A204.1 (cell line): ENCODE data around the gene FBLN5.

Experiments used
- FAIRE-seq: peaks from 2 replicates; lab custom pipeline; 2012; peaks lifted over from hg19 to GRCh38; lab: Jason Lieb, UNC

Gene FBLN5, protein sequence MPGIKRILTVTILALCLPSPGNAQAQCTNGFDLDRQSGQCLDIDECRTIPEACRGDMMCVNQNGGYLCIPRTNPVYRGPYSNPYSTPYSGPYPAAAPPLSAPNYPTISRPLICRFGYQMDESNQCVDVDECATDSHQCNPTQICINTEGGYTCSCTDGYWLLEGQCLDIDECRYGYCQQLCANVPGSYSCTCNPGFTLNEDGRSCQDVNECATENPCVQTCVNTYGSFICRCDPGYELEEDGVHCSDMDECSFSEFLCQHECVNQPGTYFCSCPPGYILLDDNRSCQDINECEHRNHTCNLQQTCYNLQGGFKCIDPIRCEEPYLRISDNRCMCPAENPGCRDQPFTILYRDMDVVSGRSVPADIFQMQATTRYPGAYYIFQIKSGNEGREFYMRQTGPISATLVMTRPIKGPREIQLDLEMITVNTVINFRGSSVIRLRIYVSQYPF

DNA sequence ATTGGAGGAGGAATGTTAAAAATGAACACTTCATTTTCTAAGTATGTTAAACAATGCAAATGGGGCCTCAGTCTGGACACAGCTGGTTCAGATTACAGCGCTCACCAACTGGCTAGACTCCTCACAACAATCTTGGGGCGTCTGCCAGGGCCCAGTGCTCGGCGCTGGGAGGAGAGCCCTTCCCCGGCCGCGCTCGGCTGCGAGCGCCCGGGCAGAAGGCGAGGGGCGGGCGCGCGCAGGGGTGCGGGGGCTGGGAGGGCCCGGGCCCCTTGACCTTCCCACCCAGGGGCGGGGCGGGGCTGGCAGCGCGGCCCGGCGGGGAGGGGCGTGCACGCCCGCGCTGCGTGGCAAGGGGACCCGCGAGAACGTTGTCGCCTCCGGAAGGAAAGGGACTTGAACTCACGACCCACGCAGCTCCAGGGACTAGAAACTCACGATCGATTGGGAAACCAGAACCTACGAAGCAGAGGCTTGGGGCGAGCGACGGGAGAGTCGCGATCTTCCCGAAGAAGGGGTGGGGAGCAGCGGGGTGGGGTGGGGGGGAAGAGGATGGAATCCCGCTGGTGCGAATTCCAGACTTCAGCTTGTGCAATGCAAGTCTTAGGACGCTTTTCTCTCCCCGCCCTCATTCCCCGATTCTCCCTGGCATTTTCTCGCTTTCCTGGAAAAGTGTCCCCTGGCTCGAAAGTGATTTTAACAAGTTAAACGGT is at the start of gene FBLN5:
FBLN5 (minus strand) TSS at position 220 of the 710 bp plus-strand sequence. CDS start 465 bp downstream, outside the sequence.
- no peak for FAIRE-seq

GRCh38 chr14:91996948-91997371 is 49.5 kb upstream of the FBLN5 start:
- FAIRE-seq: peak; percentile 47

GRCh38 chr14:91987192-91987591 is 39.7 kb upstream of the FBLN5 start:
- FAIRE-seq: no peak

- no peak for FAIRE-seq
Observed at GRCh38 chr14:91985521-91986255, 38.2 kb upstream of the FBLN5 start.

- no peak for FAIRE-seq
Observed at GRCh38 chr14:91985008-91985407, 37.5 kb upstream of the FBLN5 start.

DNA sequence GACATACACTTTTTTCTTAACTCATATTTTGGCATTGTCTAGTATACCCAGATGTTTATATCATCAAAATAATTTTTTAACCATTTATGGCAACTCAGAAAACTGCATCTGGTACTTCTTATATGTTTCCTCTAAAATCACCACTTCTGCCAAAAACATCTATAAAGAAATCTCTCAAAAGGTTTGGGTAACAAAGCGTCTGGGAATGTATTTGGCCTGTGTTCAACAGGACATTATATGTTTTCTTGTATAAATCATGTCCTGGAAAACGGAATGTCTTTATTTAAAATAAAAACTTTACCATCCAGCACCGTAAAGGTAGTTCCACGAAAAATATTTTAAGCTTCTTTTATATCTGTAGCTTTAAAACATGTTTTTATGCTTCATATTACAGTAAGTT is 36.1 kb upstream of the FBLN5 start:
- no peak for FAIRE-seq

DNA sequence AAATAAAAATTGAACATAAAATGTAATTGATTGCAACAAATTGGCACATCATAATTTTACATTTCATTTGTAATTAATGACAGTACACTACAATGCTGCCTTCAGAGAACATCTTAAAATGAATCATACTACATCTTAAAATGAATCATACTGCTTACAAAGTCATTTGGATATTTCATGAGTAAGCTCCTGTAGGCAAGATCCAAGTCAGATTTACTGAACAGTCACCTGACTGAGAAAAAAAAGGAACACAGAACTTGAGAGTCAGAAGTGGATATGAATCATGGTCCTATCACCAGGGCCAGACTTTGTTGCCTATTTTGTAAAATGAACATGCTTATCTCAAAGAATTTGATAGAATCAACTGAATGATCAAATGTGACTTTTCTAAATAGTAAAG is 32.7 kb upstream of the FBLN5 start:
- no peak for FAIRE-seq

GRCh38 chr14:91977884-91978283 is 30.4 kb upstream of the FBLN5 start:
- FAIRE-seq: no peak

DNA sequence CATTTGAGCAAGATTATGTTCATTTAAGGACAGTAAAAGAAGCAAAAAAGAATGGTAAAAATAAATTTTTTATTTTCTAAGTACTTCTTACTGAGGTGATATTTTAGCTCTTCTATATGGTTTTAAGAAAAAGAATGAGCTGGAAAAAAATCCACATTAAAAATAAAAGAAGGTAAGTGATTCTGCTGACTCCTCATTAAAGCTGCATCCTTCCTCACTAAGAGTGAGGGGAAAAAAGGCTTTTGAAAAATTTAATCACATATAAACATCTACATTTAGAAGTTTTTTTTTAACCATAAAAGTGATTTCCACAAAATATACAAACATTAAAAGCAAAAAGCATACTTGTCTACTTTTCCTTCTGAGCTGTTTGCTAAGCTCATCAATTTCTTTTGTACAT is 28.3 kb upstream of the FBLN5 start:
- FAIRE-seq: no peak

DNA sequence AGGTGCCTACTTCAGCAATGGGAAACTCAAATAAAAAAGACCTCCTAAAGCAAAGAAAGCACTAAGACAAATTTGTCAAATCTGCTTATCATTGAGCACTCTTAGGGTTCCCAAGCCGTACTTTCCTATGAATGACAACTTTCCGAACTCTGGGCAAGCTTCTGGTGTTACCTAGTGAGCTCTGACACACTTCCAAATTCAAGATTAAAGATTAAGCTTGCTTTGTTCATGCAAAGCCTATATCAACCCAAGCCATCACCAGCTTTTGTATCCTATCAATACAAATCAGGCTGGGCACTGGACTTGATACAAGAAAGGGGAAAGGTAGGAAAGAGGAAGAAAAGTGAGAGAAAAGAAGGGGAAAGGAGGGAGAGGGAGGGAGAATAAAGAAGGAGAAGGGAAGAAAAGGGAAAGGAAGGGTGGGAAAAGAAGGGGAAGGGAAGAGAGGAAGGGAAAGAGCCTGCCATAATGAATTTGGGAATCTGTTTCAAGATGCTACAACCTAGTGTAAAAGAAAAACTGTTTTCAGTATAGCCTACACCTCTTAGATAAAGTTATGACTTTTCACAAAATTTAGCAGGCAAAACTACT is 23.8 kb upstream of the FBLN5 start:
- FAIRE-seq: no peak

GRCh38 chr14:91968280-91968679 is 20.8 kb upstream of the FBLN5 start:
- no peak for FAIRE-seq

DNA sequence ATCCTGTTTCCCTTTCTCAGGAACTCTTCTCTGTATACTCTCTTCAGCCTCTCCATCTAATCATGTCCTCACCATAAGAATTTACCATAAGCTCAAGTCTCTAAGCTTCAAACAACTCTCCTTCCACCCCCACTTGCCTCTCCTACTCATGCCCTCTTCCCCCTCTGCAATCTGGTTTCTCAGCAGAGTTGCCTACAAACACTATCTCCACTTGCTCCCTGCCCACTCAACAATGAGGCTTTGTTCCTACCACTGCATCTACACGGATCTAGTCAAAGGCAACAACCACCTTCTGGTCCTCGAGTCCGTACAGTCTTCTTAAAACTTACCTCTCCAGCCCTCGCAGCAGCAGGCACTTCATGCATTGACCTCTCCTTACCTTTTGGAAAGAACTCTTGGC is 17.2 kb upstream of the FBLN5 start:
- FAIRE-seq: no peak

- FAIRE-seq: no peak
Observed at GRCh38 chr14:91964011-91964410, 16.5 kb upstream of the FBLN5 start.

DNA sequence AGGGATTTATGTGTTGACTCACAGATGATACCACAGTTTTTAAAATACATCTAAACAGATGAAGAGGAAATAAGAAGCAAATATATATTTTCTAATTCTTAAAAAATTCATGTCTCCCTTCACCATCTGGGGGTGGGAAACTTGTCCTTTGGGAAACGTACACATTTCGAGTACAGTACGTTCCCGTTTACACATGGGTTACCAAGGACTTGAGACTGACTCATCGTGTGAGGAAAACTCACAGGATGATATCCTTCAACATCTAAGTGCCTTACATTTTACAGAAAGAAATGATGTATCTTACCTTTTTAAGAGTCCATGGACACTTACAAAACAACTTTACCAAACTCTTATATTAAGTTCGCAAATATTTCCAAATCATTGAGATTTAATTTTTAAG is 16.0 kb upstream of the FBLN5 start:
- FAIRE-seq: no peak

- FAIRE-seq: no peak
Observed at GRCh38 chr14:91961297-91962220, 14.1 kb upstream of the FBLN5 start.

DNA sequence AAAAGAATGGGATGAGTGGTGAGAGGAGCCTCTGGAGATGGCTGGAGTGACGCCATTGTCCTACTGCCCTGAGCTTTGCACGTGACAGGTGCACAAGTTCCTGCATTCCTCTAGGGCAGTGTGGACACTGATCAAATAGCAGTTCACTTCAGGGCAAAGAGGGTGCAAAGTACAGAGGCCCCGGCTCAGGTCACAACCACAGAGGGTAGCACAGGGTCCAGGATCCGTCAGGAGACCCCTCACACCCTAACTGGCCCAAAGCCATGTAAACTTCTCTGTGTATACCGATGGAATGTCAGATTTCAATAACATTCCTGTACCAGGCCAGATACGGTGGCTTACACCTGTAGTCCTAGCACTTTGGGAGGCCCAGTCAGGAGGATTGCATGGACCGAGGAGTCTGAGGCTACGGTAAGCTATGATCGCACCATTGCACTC is 10.4 kb upstream of the FBLN5 start:
- FAIRE-seq: no peak

GRCh38 chr14:91956616-91957015 is 9.1 kb upstream of the FBLN5 start:
- FAIRE-seq: no peak

GRCh38 chr14:91955168-91955567 is 7.7 kb upstream of the FBLN5 start:
- FAIRE-seq: no peak

DNA sequence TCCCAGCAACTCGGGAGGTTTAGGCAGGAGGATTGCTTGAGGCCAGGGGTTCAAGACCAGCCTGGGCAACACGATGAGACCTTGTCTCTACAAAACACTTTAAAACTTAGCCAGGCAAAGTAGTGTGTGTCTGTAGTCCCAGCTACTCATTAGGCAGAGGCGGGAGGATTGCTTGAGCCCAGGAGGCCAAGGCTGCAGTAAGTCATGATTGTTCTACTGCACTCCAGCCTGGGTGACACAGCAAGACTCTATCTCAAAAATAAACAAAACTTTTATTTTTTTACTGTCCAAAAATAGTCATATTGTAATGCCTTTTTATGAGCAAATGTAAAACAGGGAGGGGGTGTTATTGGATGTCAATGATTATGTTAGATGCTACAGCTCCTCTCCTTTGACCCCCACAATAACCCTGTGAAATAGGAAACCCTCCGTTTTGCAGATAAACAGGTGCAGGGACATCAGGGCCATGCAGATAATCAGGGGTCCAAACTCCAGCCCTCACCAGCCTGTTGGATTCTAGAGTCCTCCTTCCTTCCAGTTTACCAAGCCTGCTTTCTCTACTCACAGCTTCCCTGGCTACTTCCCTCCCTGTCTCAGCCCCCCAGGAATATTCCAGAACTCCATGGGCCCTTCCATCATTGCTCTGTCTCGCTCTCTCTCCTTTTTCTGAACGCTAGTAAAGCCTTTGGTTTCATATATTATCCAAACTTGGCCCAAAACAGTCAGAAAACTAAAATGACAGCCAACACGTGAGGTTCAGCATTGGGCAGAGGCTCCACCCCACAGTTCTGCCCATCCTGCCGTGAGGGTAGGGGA is 5.9 kb upstream of the FBLN5 start:
- FAIRE-seq: no peak
